ENCODE data around the gene LINGO1.
A peak's percentile ranks its signal among the peaks of the same experiment; 100 is the strongest.

The LINGO1 gene

GRCh38 chr15:77632534-77633133 is at the start of gene LINGO1:
Gene LINGO1 (minus strand): TSS chr15:77632912. CDS start chr15:77632315, 597 bp downstream.
- DNase-seq: peak; percentile 57 to 59

GRCh38 chr15:77681362-77681761 is 48.6 kb upstream of the LINGO1 start:
- DNase-seq: no peak

- no peak for DNase-seq
Observed at GRCh38 chr15:77676569-77677375, 44.1 kb upstream of the LINGO1 start.

GRCh38 chr15:77675806-77676415 is 43.2 kb upstream of the LINGO1 start:
- no peak for DNase-seq

- DNase-seq: no peak
Observed at GRCh38 chr15:77674327-77674726, 41.6 kb upstream of the LINGO1 start.

- DNase-seq: no peak
Observed at GRCh38 chr15:77673866-77674265, 41.2 kb upstream of the LINGO1 start.

GRCh38 chr15:77672135-77672534 is 39.4 kb upstream of the LINGO1 start:
- no peak for DNase-seq

- no peak for DNase-seq
Observed at GRCh38 chr15:77671362-77672056, 38.8 kb upstream of the LINGO1 start.

- DNase-seq: no peak
Observed at GRCh38 chr15:77670558-77671361, 38.0 kb upstream of the LINGO1 start.

- no peak for DNase-seq
Observed at GRCh38 chr15:77669896-77670295, 37.2 kb upstream of the LINGO1 start.

- DNase-seq: no peak
Observed at GRCh38 chr15:77667338-77668234, 34.9 kb upstream of the LINGO1 start.

- DNase-seq: no peak
Observed at GRCh38 chr15:77666296-77666660, 33.6 kb upstream of the LINGO1 start.

- no peak for DNase-seq
Observed at GRCh38 chr15:77665530-77666295, 33.0 kb upstream of the LINGO1 start.

GRCh38 chr15:77664428-77664827 is 31.7 kb upstream of the LINGO1 start:
- DNase-seq: no peak

- no peak for DNase-seq
Observed at GRCh38 chr15:77663256-77663655, 30.5 kb upstream of the LINGO1 start.

GRCh38 chr15:77659350-77660321 is 26.9 kb upstream of the LINGO1 start:
- DNase-seq: peak in 1 of 2 donors; percentile 30

- no peak for DNase-seq
Observed at GRCh38 chr15:77658304-77658703, 25.6 kb upstream of the LINGO1 start.

GRCh38 chr15:77657634-77658238 is 25.0 kb upstream of the LINGO1 start:
- peak in 1 of 2 donors; percentile 39 for DNase-seq

- peak in 1 of 2 donors; percentile 36 for DNase-seq
Observed at GRCh38 chr15:77656294-77656693, 23.6 kb upstream of the LINGO1 start.
